GM12878 (cell line): ENCODE data around the gene ABCA4. TPM values are rescaled to one million over a fixed set of nuclear protein-coding genes. Genes with fewer than 3 reads are reported as not detected.

ENCODE experiments used
- ATAC-seq: fragments of 200-7000 bp; cut with Tn5 transposase; 3 replicates; pipeline ENCODE4 v1.9.1; 2020; ENCODE audit warnings: mild to moderate bottlenecking, moderate library complexity
- BruUV-seq: library from RNA; stranded (reverse); fragments of 400-500 nt; replicated peaks from 2 replicates; lab custom pipeline; 2021; lab: Mats Ljungman, UMichigan
- CTCF ChIA-PET: fragments of 300-600 bp; sonication (Branson Sonifier 250); formaldehyde crosslinking; extraction: SDS; loops from one replicate; lab custom pipeline; 2021; ENCODE audit warnings: inconsistent platforms; lab: Yijun Ruan, JAX
- POLR2A ChIA-PET: fragments of 350-600 bp; formaldehyde crosslinking; extraction: SDS; loops from one replicate; lab custom pipeline; 2021; ENCODE audit warnings: inconsistent platforms; lab: Charles Lee
- RAD21 ChIA-PET: fragments of 300-600 bp; sonication (Branson Sonifier 250); formaldehyde crosslinking; loops from one replicate; lab custom pipeline; 2023; ENCODE audit warnings: antibody characterized with exemption; ENCODE audit not compliant: unreplicated experiment; lab: Charles Lee
- SMC1A ChIA-PET: fragments of 300-600 bp; sonication (Branson Sonifier 250); formaldehyde crosslinking; loops from one replicate; lab custom pipeline; 2023; ENCODE audit not compliant: unreplicated experiment, uncharacterized antibody; lab: Charles Lee
- DNase-seq: peaks from one replicate; pipeline ENCODE4 v3.0.0-alpha.2; 2011; ENCODE audit warnings: low read depth, low spot score
- FAIRE-seq: peaks from 3 replicates; lab custom pipeline; 2011; peaks lifted over from hg19 to GRCh38; lab: Jason Lieb, UNC
- H2AFZ ChIP-seq: 2 replicates; pipeline ENCODE4 v1.6.0; 2011; ENCODE audit warnings: low read depth, low read length, control low read depth; ENCODE audit not compliant: control insufficient read depth
- H3K27ac ChIP-seq: 2 replicates; pipeline ENCODE4 v1.5.1; 2011; ENCODE audit warnings: control low read depth; ENCODE audit not compliant: control insufficient read depth, insufficient read depth
- H3K27me3 ChIP-seq, 2 experiments: replicated peaks in 1 of 2; 2 replicates each; pipeline versions ENCODE4 v1.6.0 to v1.6.1; 2011; ENCODE audit warnings: low read length in 1 of 2; ENCODE audit not compliant: control insufficient read depth in 2 of 2, insufficient read depth in 2 of 2
- H3K36me3 ChIP-seq, 2 experiments: 2 replicates each; pipeline ENCODE4 v1.5.1; 2011; ENCODE audit warnings: low read length in 1 of 2; ENCODE audit not compliant: control insufficient read depth in 2 of 2, insufficient read depth in 2 of 2
- H3K4me1 ChIP-seq: 2 replicates; pipeline ENCODE4 v1.6.1; 2011; ENCODE audit warnings: mild to moderate bottlenecking, low read length, moderate library complexity, mixed read lengths; ENCODE audit not compliant: control insufficient read depth, insufficient read depth
- H3K4me2 ChIP-seq: 2 replicates; pipeline ENCODE4 v1.6.0; 2011; ENCODE audit warnings: control low read depth; ENCODE audit not compliant: control insufficient read depth, insufficient read depth
- H3K4me3 ChIP-seq: fragments of 200-600 bp; sonication (generic); 2 replicates; pipeline ENCODE4 v1.5.1; 2016
- H3K79me2 ChIP-seq: 2 replicates; pipeline ENCODE4 v1.6.0; 2011; ENCODE audit warnings: low read length; ENCODE audit not compliant: control insufficient read depth, insufficient read depth
- H3K9ac ChIP-seq: 2 replicates; pipeline ENCODE4 v1.8.0; 2011; ENCODE audit warnings: low read length, control low read depth, mixed read lengths; ENCODE audit not compliant: control insufficient read depth, insufficient read depth
- H3K9me3 ChIP-seq: replicated peaks from 3 replicates; pipeline ENCODE4 v1.5.1; 2011; ENCODE audit warnings: mild to moderate bottlenecking, low read length; ENCODE audit not compliant: control insufficient read depth, insufficient read depth
- H4K20me1 ChIP-seq: 2 replicates; pipeline ENCODE4 v1.6.0; 2011; ENCODE audit not compliant: control insufficient read depth, insufficient read depth
- ASH2L ChIP-seq: fragments of 300-600, 200-600 bp; sonication (generic); IDR thresholded peaks from 2 replicates; pipeline ENCODE4 v1.6.1; 2017; ENCODE audit warnings: low read depth, mild to moderate bottlenecking, borderline replicate concordance
- CHD1 ChIP-seq: IDR thresholded peaks from 2 replicates; pipeline ENCODE4 v1.6.1; 2012; ENCODE audit warnings: low read depth, low read length, improper control_type of control experiment
- EP300 ChIP-seq, 2 experiments: fragments of 150-350 bp in 1 of 2; IDR thresholded peaks; 2 replicates each; pipeline ENCODE4 v1.6.1; 2011 to 2012; ENCODE audit warnings: low read depth in 2 of 2, low read length in 2 of 2, borderline replicate concordance in 1 of 2, improper control_type of control experiment in 1 of 2, inconsistent platforms in 1 of 2; ENCODE audit not compliant: control insufficient read depth in 1 of 2
- ETV6 ChIP-seq, 2 experiments: fragments of 450-650 bp in 1 of 2; IDR thresholded peaks in 1 of 2; conservative IDR thresholded peaks in 1 of 2; 2 replicates each; pipeline ENCODE4 v1.6.1; 2014; ENCODE audit warnings: antibody characterized with exemption in 1 of 2, borderline replicate concordance in 1 of 2, low read depth in 1 of 2, mild to moderate bottlenecking in 1 of 2, moderate library complexity in 1 of 2
- GABPA ChIP-seq: IDR thresholded peaks from 2 replicates; pipeline ENCODE4 v1.6.1; 2014; ENCODE audit warnings: antibody characterized with exemption, low read depth, mild to moderate bottlenecking, inconsistent platforms
- GATAD2B ChIP-seq: fragments of 450-650 bp; conservative IDR thresholded peaks from 2 replicates; pipeline ENCODE4 v1.6.1; 2017; ENCODE audit warnings: low read depth, mild to moderate bottlenecking, moderate library complexity
- IRF5 ChIP-seq: fragments of 450-650 bp; IDR thresholded peaks from 2 replicates; pipeline ENCODE4 v1.6.1; 2017; ENCODE audit warnings: borderline replicate concordance
- NFIC ChIP-seq: IDR thresholded peaks from 2 replicates; pipeline ENCODE4 v1.6.1; 2012; ENCODE audit warnings: low read depth, mild to moderate bottlenecking, inconsistent platforms, low read length, moderate library complexity
- POU2F2 ChIP-seq: IDR thresholded peaks from 3 replicates; pipeline ENCODE4 v1.6.1; 2011; ENCODE audit warnings: low read depth, mild to moderate bottlenecking, low read length, borderline replicate concordance
- PRDM15 ChIP-seq: fragments of 450-650 bp; formaldehyde crosslinking; IDR thresholded peaks from 2 replicates; pipeline ENCODE4 v1.4.0; 2020; ENCODE audit warnings: mild to moderate bottlenecking, moderate library complexity
- RAD21 ChIP-seq: IDR thresholded peaks from 2 replicates; pipeline ENCODE4 v1.6.1; 2011; ENCODE audit warnings: mild to moderate bottlenecking, low read depth, low read length, moderate library complexity; ENCODE audit not compliant: insufficient read depth
- SPI1 ChIP-seq: IDR thresholded peaks from 2 replicates; pipeline ENCODE4 v1.6.1; 2011; ENCODE audit warnings: low read depth, mild to moderate bottlenecking, low read length, moderate library complexity, borderline replicate concordance; ENCODE audit not compliant: insufficient read depth
- TARDBP ChIP-seq: IDR thresholded peaks from 2 replicates; pipeline ENCODE4 v1.6.1; 2016; ENCODE audit warnings: borderline replicate concordance
- TCF12 ChIP-seq: IDR thresholded peaks from 2 replicates; pipeline ENCODE4 v1.6.1; 2011; ENCODE audit warnings: low read depth, mild to moderate bottlenecking, low read length
- WGBS: methylation state at CpG from one replicate; pipeline ENCODE4 v1.1.6; 2016; ENCODE audit warnings: low lambda C conversion rate; ENCODE audit not compliant: insufficient replicate concordance, insufficient coverage; ENCODE audit errors: missing lambda C conversion rate; 5-methylcytosine and 5-hydroxymethylcytosine counted together
- in situ Hi-C: fragments of 300-500 bp; cut with MboI; formaldehyde crosslinking; loops from 9 replicates; pipeline ENCODE4 v1.14.3; 2018; ENCODE audit warnings: mixed read lengths
- intact Hi-C: fragments of 100-400 bp; cut with micrococcal nuclease; formaldehyde crosslinking; loops from one replicate; pipeline ENCODE4 v1.14.2; 2022; ENCODE audit not compliant: unreplicated experiment
- polyA plus RNA-seq, 11 experiments: library from polyadenylated mRNA; depleted of rRNA in 4 of 11; unstranded in 6 of 11; stranded (reverse) in 5 of 11; fragments of >200 nt; fragmentation: Nextera tagmentation in 4 of 11; fragmentation: Illumina TruSeq in 1 of 11; extraction: Ambion mirVana in 4 of 11; extraction: Trizol in 1 of 11; gene quantifications; 1 replicate in 1 of 11; 2 replicates in 10 of 11; pipeline versions ENCODE4 v1.2.1 to v1.2.3, GENCODE V29; 2011 to 2016; ENCODE audit warnings: inconsistent platforms in 2 of 11, missing spikeins in 2 of 11, low read depth in 1 of 11
- total RNA-seq, 4 experiments: library from RNA; depleted of rRNA in 3 of 4; stranded (reverse); fragments of >200 nt in 3 of 4; fragmentation: Illumina TruSeq in 1 of 4; extraction: Trizol in 1 of 4; gene quantifications; 2 replicates each; pipeline versions ENCODE4 v1.2.1 to v1.2.3, GENCODE V29; 2013 to 2021

ABCA4 gene
- total and polyA plus RNA-seq, 10 of the 15 experiments (the other 5 are each of a cell fraction or from before 2014, with no cell fraction given), result 0.03 to 0.28 (median 0.11) TPM; not detected in 3

GRCh38 chr1:94100129-94100784 lies 20.7 kb downstream of the ABCA4 start:
- FAIRE-seq, result no peak
- TF ChIP-seq ETV6 (conservative IDR thresholded peaks at IDR 0.05 in 1 of 2, IDR thresholded peaks at IDR 0.05 in 1 of 2; ENCODE audit: borderline replicate concordance in 1 of 2, low read depth in 1 of 2) (no peak), GABPA (no peak), TARDBP (no peak), GATAD2B (no peak), ASH2L (no peak), NFIC (no peak), TCF12 (no peak), POU2F2 (no peak), CHD1 (no peak), PRDM15 (CRISPR knock-in tag) (no peak), EP300 (IDR thresholded peaks at IDR 0.05; ENCODE audit: borderline replicate concordance in 1 of 2, control insufficient read depth in 1 of 2, low read depth in 2 of 2, low read length in 2 of 2) (no peak), SPI1 (no peak), RAD21 (no peak), IRF5 (no peak)
- intact Hi-C loops (no loop called here), in situ Hi-C loops (no loop called here)
- no peak for DNase-seq
- ChIA-PET SMC1A (interaction anchor here (0.7 kb wide), 1 partner anchor 1200 kb away, joined by 3 read pairs; no protein-coding TSS in a partner anchor), RAD21 (no interaction called here), CTCF (interaction anchor here (0.9 to 1.0 kb wide), 2 partner anchors 38 to 60 kb away, joined by 3 read pairs; no protein-coding TSS in a partner anchor), POLR2A (no interaction called here)
- Histone ChIP-seq H3K79me2 (no peaks in the 10 kb centered on the region), H3K4me2 (no peak overlapping the region), H3K4me3 (no peak overlapping the region), H3K4me1 (no peaks in the 10 kb centered on the region), H3K9ac (no peak overlapping the region), H3K36me3 (no peaks in the 10 kb centered on the region), H3K27me3 (peaks cover 0 to 1% of the 10 kb centered on the region in 2 experiments; a peak in 1 of 4 replicates), H2AFZ (no peak overlapping the region), H4K20me1 (no peaks in the 10 kb centered on the region; the same call in 1 of the 2 replicates), H3K9me3 (no peaks in the 10 kb centered on the region), H3K27ac (no peak overlapping the region)
- no peak for ATAC-seq
- BruUV-seq, result no TSS peak
- 3% methylated on average over 5 of the region's 5 CpGs for WGBS
